Skeletal muscle satellite cell (primary cell): ENCODE measurements around the gene RPS3A.
"Not testable (repeated sequence)": the region's sequence is repeated elsewhere in the genome, so short reads cannot be mapped to it uniquely, and the experiment has no call there.

Experiments
- H3K27me3 ChIP-seq: 2 replicates; pipeline ENCODE4 v1.7.0; 2013; ENCODE audit warnings: low read length; ENCODE audit not compliant: control insufficient read depth, insufficient read depth
- H3K36me3 ChIP-seq: 2 replicates; pipeline ENCODE4 v1.7.0; 2013; ENCODE audit warnings: mild to moderate bottlenecking, control low read depth, low read length; ENCODE audit not compliant: insufficient read depth
- H3K4me1 ChIP-seq: 2 replicates; pipeline ENCODE4 v1.7.0; 2013; ENCODE audit warnings: low read length; ENCODE audit not compliant: control insufficient read depth, insufficient read depth
- H3K4me2 ChIP-seq: 2 replicates; pipeline ENCODE4 v1.7.0; 2013; ENCODE audit warnings: mild to moderate bottlenecking, low read length
- H3K4me3 ChIP-seq: 2 replicates; pipeline ENCODE4 v1.7.0; 2013; ENCODE audit warnings: low read length
- H3K9ac ChIP-seq: 2 replicates; pipeline ENCODE4 v1.7.0; 2013; ENCODE audit warnings: mild to moderate bottlenecking, low read depth, low read length, moderate library complexity
- H3K9me3 ChIP-seq: replicated peaks from 2 replicates; pipeline ENCODE4 v1.7.0; 2013; ENCODE audit warnings: mild to moderate bottlenecking, control low read depth, low read length

RPS3A gene

DNA sequence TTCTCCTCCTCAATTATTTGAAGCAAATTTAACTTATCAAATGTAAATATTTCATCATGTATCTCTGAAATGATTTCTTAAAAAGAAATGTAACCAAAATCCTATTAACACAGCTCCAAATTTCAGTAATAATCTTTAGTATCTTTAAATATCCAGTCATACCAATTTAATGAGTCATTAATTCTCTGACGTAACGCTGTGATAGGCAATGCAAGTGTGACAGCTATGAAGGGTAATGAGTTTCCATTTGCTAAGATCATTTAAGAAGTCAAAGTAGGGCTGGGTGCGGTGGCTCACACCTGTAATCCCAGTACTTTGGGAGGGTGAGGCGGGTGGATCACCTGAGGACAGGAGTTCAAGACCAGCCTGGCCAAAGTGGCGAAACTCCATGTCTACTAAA lies 15.6 kb downstream of the RPS3A start:
- Histone ChIP-seq H3K36me3 (peaks cover 22% of the 10 kb centered on the region), H3K4me2 (no peak overlapping the region), H3K9me3 (no peaks in the 10 kb centered on the region), H3K4me1 (no peaks in the 10 kb centered on the region), H3K4me3 (no peak overlapping the region), H3K27me3 (no peaks in the 10 kb centered on the region), H3K9ac (no peak overlapping the region)

DNA sequence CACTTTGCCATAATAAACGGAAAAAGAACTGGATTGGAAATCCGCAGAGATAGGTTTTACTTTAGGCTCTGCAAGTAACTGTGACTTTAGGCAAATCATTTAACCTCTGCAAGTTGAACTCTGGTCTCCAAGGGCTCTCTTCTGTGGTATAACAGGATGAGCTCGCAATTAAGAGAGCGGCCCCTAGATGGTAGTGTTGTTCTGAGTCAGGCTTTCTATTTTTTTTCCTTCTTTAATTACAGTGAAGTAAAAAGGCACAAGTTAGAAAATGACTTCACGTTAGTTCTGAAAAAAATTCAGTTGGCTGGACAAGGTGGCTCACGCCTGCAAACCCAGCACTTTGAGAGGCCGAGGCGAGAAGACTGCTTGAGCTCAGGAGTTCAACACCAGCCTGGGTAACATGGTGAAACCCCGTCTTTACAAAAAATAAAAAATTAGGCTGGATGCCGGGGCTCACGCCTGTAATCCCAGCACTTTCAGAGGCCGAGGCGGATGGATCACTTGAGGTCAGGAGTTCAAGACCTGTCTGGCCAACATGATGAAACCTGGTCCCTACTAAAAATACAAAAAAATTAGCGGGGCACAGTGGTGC lies 18.0 kb downstream of the RPS3A start:
- Histone ChIP-seq H3K9me3 (no peaks in the 10 kb centered on the region), H3K9ac (no peak overlapping the region), H3K4me1 (no peaks in the 10 kb centered on the region), H3K36me3 (peaks cover 34% of the 10 kb centered on the region), H3K27me3 (no peaks in the 10 kb centered on the region), H3K4me2 (no peak overlapping the region), H3K4me3 (no peak overlapping the region)

DNA sequence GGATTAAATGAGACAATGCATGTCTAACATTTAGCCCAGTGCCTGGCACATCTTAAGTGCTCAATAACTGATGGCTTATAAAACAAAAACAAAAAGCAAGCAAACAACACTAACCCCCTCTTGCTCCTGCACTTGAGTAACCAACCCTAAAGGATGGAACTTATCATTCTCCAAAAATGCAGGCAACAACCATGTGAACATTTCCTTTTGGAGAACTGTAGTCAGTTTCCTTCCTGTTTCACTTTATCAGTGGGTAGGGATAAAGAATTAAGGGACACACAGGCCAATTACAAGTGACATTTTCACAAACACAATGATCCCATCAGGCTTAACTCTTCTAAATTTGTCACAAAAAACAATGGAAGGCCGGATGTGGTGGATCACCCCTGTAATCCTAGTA lies 30.4 kb downstream of the RPS3A start:
- no peaks in the 10 kb centered on the region for H3K9me3 ChIP-seq
- no peaks in the 10 kb centered on the region for H3K27me3 ChIP-seq
- no peaks in the 10 kb centered on the region for H3K4me1 ChIP-seq
- no peak overlapping the region for H3K4me3 ChIP-seq
- H3K4me2 ChIP-seq = no peak overlapping the region
- H3K9ac ChIP-seq = no peak overlapping the region
- H3K36me3 ChIP-seq = peaks cover 47% of the 10 kb centered on the region

DNA sequence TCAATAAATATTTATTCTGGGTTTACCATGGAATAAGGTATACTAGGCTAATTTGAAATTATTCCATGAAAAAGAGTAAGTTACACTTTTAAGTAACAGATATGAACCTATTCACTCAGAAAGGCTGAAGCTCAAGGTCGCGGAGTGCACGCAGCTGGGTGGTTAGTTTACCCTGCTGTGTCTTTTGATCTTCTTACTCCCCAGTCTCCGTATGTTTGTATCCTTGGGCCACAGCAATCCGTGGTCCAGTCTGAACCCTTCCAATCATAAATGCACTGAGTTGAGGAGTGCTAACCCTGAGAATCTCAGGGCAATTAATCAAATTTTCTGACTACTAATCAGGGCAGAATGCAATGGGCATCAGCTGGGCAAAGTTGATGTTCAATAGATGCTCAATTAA lies 33.9 kb downstream of the RPS3A start:
- peaks cover 44% of the 10 kb centered on the region for H3K36me3 ChIP-seq
- no peak overlapping the region for H3K9ac ChIP-seq
- H3K9me3 ChIP-seq = no peaks in the 10 kb centered on the region
- H3K4me3 ChIP-seq = no peak overlapping the region
- no peak overlapping the region for H3K4me2 ChIP-seq
- H3K27me3 ChIP-seq = no peaks in the 10 kb centered on the region
- no peaks in the 10 kb centered on the region for H3K4me1 ChIP-seq

DNA sequence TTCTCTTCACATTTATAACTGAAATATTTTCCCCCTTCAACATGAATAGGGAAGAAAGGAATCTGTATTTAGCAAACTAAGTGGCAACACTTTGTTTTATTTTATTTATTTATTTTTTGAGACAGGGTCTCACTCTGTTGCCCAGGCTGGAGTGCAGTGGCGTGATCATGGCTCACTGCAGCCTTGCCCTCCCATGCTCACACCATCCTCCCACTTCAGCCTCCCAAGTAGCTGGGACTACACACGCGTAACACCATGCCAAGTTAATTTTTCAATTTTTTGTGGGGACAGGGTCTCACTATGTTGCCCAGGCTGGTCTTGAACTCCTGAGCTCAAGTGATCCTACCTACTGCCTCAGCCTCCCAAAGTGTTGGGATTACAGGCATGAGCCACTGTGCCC lies 36.6 kb downstream of the RPS3A start:
- not testable (repeated sequence) for H3K4me1 ChIP-seq, H3K9me3 ChIP-seq, H3K4me2 ChIP-seq, H3K9ac ChIP-seq, H3K27me3 ChIP-seq, H3K4me3 ChIP-seq
- peaks cover 44% of the 10 kb centered on the region for H3K36me3 ChIP-seq

DNA sequence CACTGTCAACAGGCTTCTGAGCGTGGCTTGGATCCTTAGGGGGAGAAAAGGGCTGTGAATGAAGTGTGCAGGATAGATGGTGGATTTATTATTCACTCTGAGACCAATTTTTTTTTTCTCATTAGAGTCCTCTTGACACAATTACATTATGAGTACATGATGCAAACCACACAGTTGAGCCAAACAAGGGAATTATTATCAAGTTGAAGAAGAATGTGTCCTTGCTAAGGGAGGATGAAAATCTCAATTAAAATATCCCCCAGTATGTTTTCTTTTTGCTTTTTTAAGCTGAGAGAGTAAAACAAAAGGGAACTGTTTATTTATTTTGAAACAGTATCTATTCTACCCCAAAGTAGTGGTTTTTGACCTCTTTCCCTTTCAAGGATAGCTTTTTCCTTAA lies 40.4 kb downstream of the RPS3A start:
- H3K36me3 ChIP-seq = peaks cover 66% of the 10 kb centered on the region
- H3K9ac ChIP-seq = no peak overlapping the region
- H3K4me2 ChIP-seq = no peak overlapping the region
- H3K4me1 ChIP-seq = no peaks in the 10 kb centered on the region
- H3K27me3 ChIP-seq = no peaks in the 10 kb centered on the region
- no peaks in the 10 kb centered on the region for H3K9me3 ChIP-seq
- no peak overlapping the region for H3K4me3 ChIP-seq

DNA sequence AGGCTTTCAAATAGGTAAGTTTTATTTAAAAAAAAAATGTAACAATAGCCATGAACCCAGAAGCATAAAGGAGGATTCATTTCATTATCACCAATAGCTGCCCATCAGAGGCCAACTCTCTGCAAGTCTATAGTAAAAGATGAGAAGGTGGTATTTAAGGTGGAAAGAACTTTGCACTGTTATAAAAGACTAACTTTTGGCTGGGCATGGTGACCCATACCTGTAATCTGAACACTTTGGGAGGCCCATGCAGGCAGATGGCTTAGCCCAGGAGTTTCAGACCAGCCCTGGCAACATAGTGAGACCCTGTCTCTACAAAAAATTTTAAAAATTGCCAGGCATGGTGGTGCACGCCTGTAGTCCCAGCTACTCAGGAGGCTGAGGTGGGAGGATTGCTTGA lies 43.3 kb downstream of the RPS3A start:
- Histone ChIP-seq H3K27me3 (no peaks in the 10 kb centered on the region), H3K4me1 (no peaks in the 10 kb centered on the region), H3K9me3 (no peaks in the 10 kb centered on the region), H3K4me2 (no peak overlapping the region), H3K36me3 (peaks cover 57% of the 10 kb centered on the region), H3K9ac (no peak overlapping the region), H3K4me3 (no peak overlapping the region)

DNA sequence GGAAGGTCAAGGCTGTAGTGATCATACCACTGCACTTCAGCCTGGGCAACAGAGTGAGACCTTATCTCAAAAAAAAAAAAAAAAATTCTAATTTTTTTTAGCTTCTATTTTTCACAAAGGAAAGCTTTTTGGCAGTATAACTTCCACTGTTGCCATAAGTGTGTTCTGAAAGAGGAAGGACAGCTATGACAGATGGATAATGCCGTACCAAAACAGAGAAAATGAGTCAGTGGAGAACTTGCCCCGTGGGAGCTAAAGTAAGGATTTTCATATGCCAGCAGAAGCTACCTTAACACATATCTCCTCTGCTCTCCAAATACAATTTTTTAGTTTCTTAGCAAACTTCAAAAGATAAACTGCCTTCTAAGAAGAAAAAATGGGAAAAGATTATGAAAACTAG lies 43.7 kb downstream of the RPS3A start:
- Histone ChIP-seq H3K36me3 (peaks cover 61% of the 10 kb centered on the region), H3K4me1 (no peaks in the 10 kb centered on the region), H3K9me3 (no peaks in the 10 kb centered on the region), H3K4me3 (no peak overlapping the region), H3K4me2 (no peak overlapping the region), H3K27me3 (no peaks in the 10 kb centered on the region), H3K9ac (no peak overlapping the region)

DNA sequence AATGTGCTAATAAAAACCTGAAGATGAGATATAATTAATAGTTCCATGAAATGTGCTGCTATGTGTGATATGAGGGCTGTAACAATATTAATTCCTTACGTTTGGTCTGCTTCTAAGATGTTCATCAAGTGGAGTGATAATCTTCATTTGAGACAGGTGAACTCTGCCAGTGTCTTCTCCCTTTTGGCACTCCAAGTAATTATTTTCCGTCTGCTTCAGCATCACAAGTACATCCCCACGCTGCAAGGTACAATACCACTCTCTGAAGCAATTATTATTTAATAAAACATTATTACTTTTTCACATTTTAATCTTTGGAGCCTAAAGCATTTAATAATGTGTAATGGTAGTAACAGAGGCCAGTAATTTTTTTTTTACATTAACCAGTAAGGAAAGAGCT lies 44.4 kb downstream of the RPS3A start:
- Histone ChIP-seq H3K27me3 (no peaks in the 10 kb centered on the region), H3K4me3 (no peak overlapping the region), H3K9ac (no peak overlapping the region), H3K4me2 (no peak overlapping the region), H3K9me3 (no peaks in the 10 kb centered on the region), H3K36me3 (peaks cover 64% of the 10 kb centered on the region), H3K4me1 (no peaks in the 10 kb centered on the region)

DNA sequence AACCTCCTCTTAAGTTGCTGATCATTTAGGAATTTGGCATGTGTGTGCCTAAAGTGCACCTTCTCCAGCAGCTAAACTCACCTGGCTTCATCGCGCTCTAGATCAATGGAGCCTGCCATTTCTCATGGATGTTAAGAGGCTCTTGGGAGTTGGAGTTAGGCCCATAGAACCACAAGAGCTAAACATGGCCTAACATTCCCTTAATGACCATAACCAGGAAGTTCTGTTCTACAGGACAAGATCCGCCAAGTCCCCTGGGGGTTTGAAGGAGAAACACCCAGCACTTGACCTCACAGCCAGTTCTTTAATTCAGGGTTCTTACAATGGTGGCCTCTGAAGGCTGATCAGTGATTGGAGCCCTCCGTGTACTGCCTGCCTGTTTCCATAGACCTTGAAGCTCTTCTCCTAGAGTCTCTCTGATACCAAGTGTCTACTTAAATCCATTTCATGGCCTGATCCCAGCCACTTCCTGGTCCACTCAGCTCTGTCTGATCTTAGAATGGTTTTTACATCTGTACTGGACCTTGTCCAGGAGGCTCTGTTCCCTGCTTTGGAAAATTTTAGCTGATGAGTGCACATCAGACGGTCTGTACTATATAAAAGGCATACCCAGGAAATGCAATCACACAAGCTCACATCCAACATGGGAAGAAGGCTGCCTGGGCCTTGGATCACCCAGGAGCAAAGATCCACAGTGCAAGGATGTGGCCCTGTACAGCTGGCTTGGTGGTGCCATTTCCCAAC lies 45.1 kb downstream of the RPS3A start:
- Histone ChIP-seq H3K4me3 (no peak overlapping the region), H3K27me3 (no peaks in the 10 kb centered on the region), H3K4me1 (no peaks in the 10 kb centered on the region), H3K9me3 (no peaks in the 10 kb centered on the region), H3K9ac (no peak overlapping the region), H3K36me3 (peaks cover 62% of the 10 kb centered on the region), H3K4me2 (no peak overlapping the region)

DNA sequence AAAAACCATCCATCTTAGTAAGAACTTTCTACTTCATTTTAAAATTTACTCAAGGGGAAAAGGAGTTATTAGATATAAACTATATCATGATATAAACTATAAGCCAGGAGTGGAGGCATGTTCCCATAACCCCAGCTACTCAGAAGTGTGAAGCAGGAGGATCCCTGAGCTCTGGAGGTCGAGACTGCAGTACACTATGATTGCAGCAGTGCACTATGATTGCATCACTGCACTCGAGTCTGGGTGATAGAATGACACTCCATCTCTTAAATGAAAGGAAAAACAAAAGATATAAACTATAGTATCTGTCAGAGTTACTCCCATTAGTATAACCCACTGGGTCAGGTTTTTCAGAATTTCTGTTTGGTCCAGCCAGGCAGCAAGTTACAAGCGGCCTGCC lies 47.6 kb downstream of the RPS3A start:
- H3K36me3 ChIP-seq = peaks cover 43% of the 10 kb centered on the region
- H3K9ac ChIP-seq = no peak overlapping the region

DNA sequence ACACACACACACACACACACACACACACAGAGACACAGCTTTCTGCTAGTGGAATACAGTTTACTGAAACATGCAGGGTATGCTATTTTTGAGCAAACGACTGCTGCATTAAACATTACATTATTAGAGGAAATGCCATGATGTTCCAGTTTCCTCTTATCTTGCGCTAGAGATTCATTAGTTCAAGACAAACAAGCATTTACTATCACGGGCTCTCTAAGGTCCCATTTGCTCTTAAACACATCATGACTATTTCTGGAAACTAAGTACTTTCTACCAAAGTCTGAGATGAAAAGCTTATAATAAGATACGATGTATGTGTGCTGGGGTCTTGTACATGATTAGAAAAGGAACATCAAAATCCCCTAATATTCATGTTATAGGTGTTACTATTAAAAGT lies 48.8 kb downstream of the RPS3A start:
- no peaks in the 10 kb centered on the region for H3K4me1 ChIP-seq
- no peak overlapping the region for H3K4me2 ChIP-seq
- no peak overlapping the region for H3K4me3 ChIP-seq

More for the DNA sequence above, 47.6 kb downstream of the RPS3A start:
- H3K4me3 ChIP-seq = no peak overlapping the region
- H3K4me2 ChIP-seq = no peak overlapping the region
- H3K27me3 ChIP-seq = no peaks in the 10 kb centered on the region
- H3K4me1 ChIP-seq = no peaks in the 10 kb centered on the region
- H3K9me3 ChIP-seq = no peaks in the 10 kb centered on the region

More for the DNA sequence above, 48.8 kb downstream of the RPS3A start:
- no peaks in the 10 kb centered on the region for H3K27me3 ChIP-seq
- H3K9ac ChIP-seq = no peak overlapping the region
- H3K36me3 ChIP-seq = peaks cover 32% of the 10 kb centered on the region
- no peaks in the 10 kb centered on the region for H3K9me3 ChIP-seq
